CD4-positive, alpha-beta T cell (primary cell): ENCODE measurements around the gene RNF144A. TPM values are rescaled to one million over a fixed set of nuclear protein-coding genes. Genes with fewer than 3 reads are reported as not detected.

ENCODE experiments used
- ATAC-seq: fragments of 200-7000 bp; cut with Tn5 transposase; one replicate; pipeline ENCODE4 v1.10.0; 2022; ENCODE audit warnings: mild to moderate bottlenecking; ENCODE audit not compliant: poor library complexity
- CTCF ChIA-PET: fragments of 350-600 bp; sonication (Branson Sonifier 250); formaldehyde crosslinking; loops from one replicate; lab custom pipeline; 2021; ENCODE audit warnings: antibody characterized with exemption, inconsistent platforms; lab: Charles Lee
- POLR2A ChIA-PET: fragments of 350-600 bp; sonication (Branson Sonifier 250); formaldehyde crosslinking; loops from one replicate; lab custom pipeline; 2021; ENCODE audit warnings: antibody characterized with exemption, inconsistent platforms; lab: Charles Lee
- DNase-seq, 14 experiments: peaks; one replicate each; pipeline ENCODE4 v3.0.0-alpha.2; 2013 to 2020; ENCODE audit warnings: mixed read lengths in 2 of 14
- H3K27ac ChIP-seq, 2 donors: one replicate each; pipeline versions ENCODE4 v1.5.1 to v1.7.0; 2013; ENCODE audit warnings: low read length in 2 of 2, low read depth in 1 of 2, mild to moderate bottlenecking in 1 of 2
- H3K27me3 ChIP-seq, 2 experiments: 1 replicate in 1 of 2; 2 replicates in 1 of 2; pipeline versions ENCODE4 v1.6.1 to v1.7.0; 2013; ENCODE audit warnings: low read length in 2 of 2, control low read depth in 1 of 2, mild to moderate bottlenecking in 1 of 2, moderate library complexity in 1 of 2; ENCODE audit not compliant: insufficient read depth in 2 of 2, control insufficient read depth in 1 of 2
- H3K36me3 ChIP-seq: one replicate; pipeline ENCODE4 v1.6.1; 2013; ENCODE audit warnings: low read length, control low read depth; ENCODE audit not compliant: insufficient read depth
- H3K4me1 ChIP-seq: one replicate; pipeline ENCODE4 v1.6.1; 2013; ENCODE audit warnings: low read length, control low read depth; ENCODE audit not compliant: insufficient read depth
- H3K4me3 ChIP-seq: one replicate; pipeline ENCODE4 v1.5.1; 2013; ENCODE audit warnings: mild to moderate bottlenecking, low read length, moderate library complexity
- H3K9me3 ChIP-seq, 2 experiments: 1 replicate in 1 of 2; 2 replicates in 1 of 2; pipeline versions ENCODE4 v1.6.1 to v1.7.0; 2013; ENCODE audit warnings: low read length in 2 of 2, mild to moderate bottlenecking in 2 of 2, control low read depth in 1 of 2, moderate library complexity in 1 of 2; ENCODE audit not compliant: control insufficient read depth in 1 of 2, insufficient read depth in 1 of 2
- H3K27ac Mint-ChIP-seq: one replicate; pipeline ENCODE4 v1.8.0; 2020; ENCODE audit warnings: mixed read lengths
- H3K27me3 Mint-ChIP-seq: one replicate; pipeline ENCODE4 v1.8.0; 2021; ENCODE audit warnings: mixed read lengths
- H3K36me3 Mint-ChIP-seq: one replicate; pipeline ENCODE4 v1.8.0; 2021; ENCODE audit warnings: low read depth, mixed read lengths
- H3K4me1 Mint-ChIP-seq: one replicate; pipeline ENCODE4 v1.8.0; 2021; ENCODE audit warnings: low read depth, mixed read lengths
- H3K4me3 Mint-ChIP-seq: one replicate; pipeline ENCODE4 v1.8.0; 2020; ENCODE audit warnings: mild to moderate bottlenecking, mixed read lengths
- H3K9me3 Mint-ChIP-seq: one replicate; pipeline ENCODE4 v1.8.0; 2020; ENCODE audit warnings: mixed read lengths
- CTCF ChIP-seq: fragments of 200-600 bp; IDR thresholded peaks from one replicate; pipeline ENCODE4 v1.8.0; 2022; ENCODE audit warnings: antibody characterized with exemption, mild to moderate bottlenecking
- intact Hi-C, 2 experiments: fragments of 100-400 bp; cut with DNase I in 1 of 2; cut with micrococcal nuclease in 1 of 2; formaldehyde crosslinking; loops; one replicate each; pipeline versions ENCODE4 v1.15.1 to v1.9.0; 2023 to 2025; cut with DNase I, micrococcal nuclease
- total RNA-seq, 174 experiments: library from RNA in 2 of 174; stranded (reverse) in 2 of 174; gene quantifications; one replicate each; pipeline ENCODE4 v1.2.3 and lab custom pipeline; 2021 to 2026

RNF144A gene
- total RNA-seq, 2 experiments from 2014 or later = 39.0 to 40.1 TPM

- no peak for DNase-seq
- CTCF ChIA-PET = interaction anchor here (0.5 to 1.5 kb wide), 2 partner anchors 56 to 1164 kb away, joined by 3 to 4 read pairs; no protein-coding TSS in a partner anchor
- Mint-ChIP-seq H3K27ac (peak overlapping the region; percentile 44), H3K27me3 (no peaks in the 10 kb centered on the region), H3K4me1 (peaks cover 74% of the 10 kb centered on the region), H3K36me3 (peaks cover 47% of the 10 kb centered on the region), H3K9me3 (no peaks in the 10 kb centered on the region), H3K4me3 (no peak overlapping the region)
- H3K4me1 ChIP-seq = peaks cover 7% of the 10 kb centered on the region
- POLR2A ChIA-PET = no interaction called here
- intact Hi-C loops = no loop called here
- no peak overlapping the region for H3K27ac ChIP-seq
- H3K9me3 ChIP-seq = no peaks in the 10 kb centered on the region
- no peak for TF ChIP-seq CTCF
- peaks cover 6% of the 10 kb centered on the region for H3K36me3 ChIP-seq
- no peaks in the 10 kb centered on the region for H3K27me3 ChIP-seq
- no peak for ATAC-seq
- H3K4me3 ChIP-seq = no peak overlapping the region
These were observed 40.0 kb downstream of the RNF144A start for GRCh38 chr2:6957031-6957714.

GRCh38 chr2:6957910-6958615 is 40.9 kb downstream of the RNF144A start:
- no peak for ATAC-seq
- H3K9me3 Mint-ChIP-seq = no peaks in the 10 kb centered on the region
- H3K4me3 Mint-ChIP-seq = no peak overlapping the region
- ChIA-PET CTCF (interaction anchor here (0.5 to 1.5 kb wide), 2 partner anchors 57 to 1163 kb away, joined by 3 to 4 read pairs; no protein-coding TSS in a partner anchor), POLR2A (no interaction called here)
- no peak overlapping the region for H3K27ac ChIP-seq
- peak overlapping the region; percentile 44 for H3K27ac Mint-ChIP-seq
- peaks cover 7% of the 10 kb centered on the region for H3K4me1 ChIP-seq
- no peaks in the 10 kb centered on the region for H3K27me3 Mint-ChIP-seq
- TF ChIP-seq CTCF = no peak
- intact Hi-C loops = no loop called here
- no peak overlapping the region for H3K4me3 ChIP-seq
- H3K36me3 Mint-ChIP-seq = peaks cover 51% of the 10 kb centered on the region
- peaks cover 8% of the 10 kb centered on the region for H3K36me3 ChIP-seq
- no peak for DNase-seq
- no peaks in the 10 kb centered on the region for H3K9me3 ChIP-seq
- peaks cover 79% of the 10 kb centered on the region for H3K4me1 Mint-ChIP-seq
- no peaks in the 10 kb centered on the region for H3K27me3 ChIP-seq

- H3K9me3 ChIP-seq = peaks cover 0 to 2% of the 10 kb centered on the region in 2 experiments
- H3K4me3 ChIP-seq = no peak overlapping the region
- ChIA-PET POLR2A (no interaction called here), CTCF (interaction anchor here (1.5 kb wide), 1 partner anchor 58 kb away, joined by 3 read pairs; no protein-coding TSS in a partner anchor)
- no peaks in the 10 kb centered on the region for H3K9me3 Mint-ChIP-seq
- peaks cover 54% of the 10 kb centered on the region for H3K36me3 Mint-ChIP-seq
- peaks cover 8% of the 10 kb centered on the region for H3K36me3 ChIP-seq
- H3K4me1 Mint-ChIP-seq = peaks cover 85% of the 10 kb centered on the region
- no peak overlapping the region for H3K27ac ChIP-seq
- H3K27me3 ChIP-seq = no peaks in the 10 kb centered on the region
- no peak overlapping the region for H3K4me3 Mint-ChIP-seq
- H3K27me3 Mint-ChIP-seq = no peaks in the 10 kb centered on the region
- TF ChIP-seq CTCF = no peak
- intact Hi-C loops = no loop called here
- ATAC-seq (no peak), DNase-seq (no peak)
- peak overlapping the region; percentile 52 for H3K27ac Mint-ChIP-seq
- H3K4me1 ChIP-seq = peaks cover 7% of the 10 kb centered on the region
These were observed 41.5 kb downstream of the RNF144A start for GRCh38 chr2:6958616-6959235.
